ENCODE measurements around the gene DSG2.

DNA sequence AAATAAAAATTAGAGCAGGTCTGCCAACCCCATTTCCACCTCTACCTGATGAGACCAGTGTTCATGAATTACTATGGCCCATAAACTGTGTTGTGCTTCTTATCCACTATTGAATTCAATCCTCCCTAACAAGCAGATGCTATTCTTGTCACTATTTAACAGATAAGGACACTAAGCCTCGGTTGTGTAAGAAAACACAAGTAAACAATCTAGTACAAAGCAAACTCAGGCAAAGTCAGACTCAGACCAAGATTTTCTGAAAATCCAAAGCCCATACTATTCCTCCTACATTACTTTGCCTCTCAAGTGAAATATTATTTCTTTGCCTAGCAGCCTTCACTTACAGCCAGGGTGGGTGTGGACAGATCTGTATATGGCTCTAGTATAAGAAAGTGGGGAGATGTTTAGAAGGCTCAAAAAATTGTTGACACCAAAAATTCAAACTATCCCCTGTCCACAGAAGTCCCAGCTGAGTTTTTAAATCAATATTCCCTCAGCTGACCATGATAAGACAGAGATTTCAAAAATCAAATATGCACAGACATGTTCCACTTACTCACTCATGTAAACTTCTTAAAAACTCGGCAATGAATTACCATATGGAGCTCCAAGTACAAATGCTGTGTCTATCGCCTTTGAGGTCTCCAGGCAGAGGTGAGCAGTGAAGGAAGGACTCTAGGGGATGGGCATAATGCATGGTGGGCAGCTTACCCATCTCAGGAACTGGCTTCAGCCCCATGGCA, 77.7 kb downstream of the DSG2 start:
- TF ChIP-seq, protein P1, sequence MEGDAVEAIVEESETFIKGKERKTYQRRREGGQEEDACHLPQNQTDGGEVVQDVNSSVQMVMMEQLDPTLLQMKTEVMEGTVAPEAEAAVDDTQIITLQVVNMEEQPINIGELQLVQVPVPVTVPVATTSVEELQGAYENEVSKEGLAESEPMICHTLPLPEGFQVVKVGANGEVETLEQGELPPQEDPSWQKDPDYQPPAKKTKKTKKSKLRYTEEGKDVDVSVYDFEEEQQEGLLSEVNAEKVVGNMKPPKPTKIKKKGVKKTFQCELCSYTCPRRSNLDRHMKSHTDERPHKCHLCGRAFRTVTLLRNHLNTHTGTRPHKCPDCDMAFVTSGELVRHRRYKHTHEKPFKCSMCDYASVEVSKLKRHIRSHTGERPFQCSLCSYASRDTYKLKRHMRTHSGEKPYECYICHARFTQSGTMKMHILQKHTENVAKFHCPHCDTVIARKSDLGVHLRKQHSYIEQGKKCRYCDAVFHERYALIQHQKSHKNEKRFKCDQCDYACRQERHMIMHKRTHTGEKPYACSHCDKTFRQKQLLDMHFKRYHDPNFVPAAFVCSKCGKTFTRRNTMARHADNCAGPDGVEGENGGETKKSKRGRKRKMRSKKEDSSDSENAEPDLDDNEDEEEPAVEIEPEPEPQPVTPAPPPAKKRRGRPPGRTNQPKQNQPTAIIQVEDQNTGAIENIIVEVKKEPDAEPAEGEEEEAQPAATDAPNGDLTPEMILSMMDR (IDR thresholded peaks at IDR 0.05), result no peak
- no peak for TF ChIP-seq ZFX (IDR thresholded peaks at IDR 0.05; ENCODE audit: borderline replicate concordance)

Data from 22Rv1 (cell line).